ENCODE measurements around the gene CHD1.

DNA sequence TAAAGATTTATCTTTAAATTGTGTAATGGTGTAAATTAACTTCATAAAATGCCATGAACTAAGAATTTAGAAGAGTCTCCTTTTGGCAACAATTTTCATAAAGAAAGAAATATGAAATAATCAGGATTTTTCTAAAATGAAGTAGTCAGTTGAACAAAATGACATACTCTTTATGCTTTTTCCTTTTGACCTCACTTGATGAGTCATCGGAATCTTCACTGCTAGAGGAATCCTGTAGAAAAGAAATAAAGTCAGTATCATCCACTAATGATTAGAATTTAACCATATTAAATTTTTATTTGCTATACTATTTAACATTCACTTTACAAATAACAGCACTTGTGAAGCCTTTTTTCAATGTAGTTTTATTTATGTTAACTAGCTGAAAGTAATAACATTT, 26.1 kb downstream of the CHD1 start:
- TF ChIP-seq POLR2A (IDR thresholded peaks at IDR 0.05; ENCODE audit: low read depth, low read length) (no peak), MAZ (IDR thresholded peaks at IDR 0.05; ENCODE audit: borderline replicate concordance, low read depth, low read length) (no peak)
- TF ChIP-seq, protein P1, sequence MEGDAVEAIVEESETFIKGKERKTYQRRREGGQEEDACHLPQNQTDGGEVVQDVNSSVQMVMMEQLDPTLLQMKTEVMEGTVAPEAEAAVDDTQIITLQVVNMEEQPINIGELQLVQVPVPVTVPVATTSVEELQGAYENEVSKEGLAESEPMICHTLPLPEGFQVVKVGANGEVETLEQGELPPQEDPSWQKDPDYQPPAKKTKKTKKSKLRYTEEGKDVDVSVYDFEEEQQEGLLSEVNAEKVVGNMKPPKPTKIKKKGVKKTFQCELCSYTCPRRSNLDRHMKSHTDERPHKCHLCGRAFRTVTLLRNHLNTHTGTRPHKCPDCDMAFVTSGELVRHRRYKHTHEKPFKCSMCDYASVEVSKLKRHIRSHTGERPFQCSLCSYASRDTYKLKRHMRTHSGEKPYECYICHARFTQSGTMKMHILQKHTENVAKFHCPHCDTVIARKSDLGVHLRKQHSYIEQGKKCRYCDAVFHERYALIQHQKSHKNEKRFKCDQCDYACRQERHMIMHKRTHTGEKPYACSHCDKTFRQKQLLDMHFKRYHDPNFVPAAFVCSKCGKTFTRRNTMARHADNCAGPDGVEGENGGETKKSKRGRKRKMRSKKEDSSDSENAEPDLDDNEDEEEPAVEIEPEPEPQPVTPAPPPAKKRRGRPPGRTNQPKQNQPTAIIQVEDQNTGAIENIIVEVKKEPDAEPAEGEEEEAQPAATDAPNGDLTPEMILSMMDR (conservative IDR thresholded peaks at IDR 0.05; ENCODE audit: low read depth, low read length): no peak
- TF ChIP-seq, protein P2, sequence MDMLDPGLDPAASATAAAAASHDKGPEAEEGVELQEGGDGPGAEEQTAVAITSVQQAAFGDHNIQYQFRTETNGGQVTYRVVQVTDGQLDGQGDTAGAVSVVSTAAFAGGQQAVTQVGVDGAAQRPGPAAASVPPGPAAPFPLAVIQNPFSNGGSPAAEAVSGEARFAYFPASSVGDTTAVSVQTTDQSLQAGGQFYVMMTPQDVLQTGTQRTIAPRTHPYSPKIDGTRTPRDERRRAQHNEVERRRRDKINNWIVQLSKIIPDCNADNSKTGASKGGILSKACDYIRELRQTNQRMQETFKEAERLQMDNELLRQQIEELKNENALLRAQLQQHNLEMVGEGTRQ (IDR thresholded peaks at IDR 0.05; ENCODE audit: low read depth, low read length): no peak

Data from IMR-90 (cell line).